IMR-90 (cell line): Measurements from ENCODE around the gene TTBK2.

Experiments used
- BHLHE40 ChIP-seq: fragments of 150-350 bp; IDR thresholded peaks from 2 replicates; pipeline ENCODE4 v1.6.1; 2016; ENCODE audit warnings: mild to moderate bottlenecking, low read depth, low read length
- CEBPB ChIP-seq: IDR thresholded peaks from 2 replicates; pipeline ENCODE4 v1.6.1; 2012; ENCODE audit warnings: low read depth, low read length, improper control_type of control experiment
- CTCF ChIP-seq: conservative IDR thresholded peaks from 2 replicates; pipeline ENCODE4 v1.5.1; 2012; ENCODE audit warnings: mild to moderate bottlenecking, low read depth, low read length, improper control_type of control experiment
- FOS ChIP-seq: fragments of 150-350 bp; IDR thresholded peaks from 2 replicates; pipeline ENCODE4 v1.6.1; 2016; ENCODE audit warnings: low read depth, low read length
- MAFK ChIP-seq: IDR thresholded peaks from 2 replicates; pipeline ENCODE4 v1.6.1; 2012; ENCODE audit warnings: low read depth, low read length, improper control_type of control experiment
- MXI1 ChIP-seq: IDR thresholded peaks from 2 replicates; pipeline ENCODE4 v1.6.1; 2012; ENCODE audit warnings: low read depth, mild to moderate bottlenecking, low read length, moderate library complexity, borderline replicate concordance
- NFE2L2 ChIP-seq: fragments of 150-350 bp; IDR thresholded peaks from 2 replicates; pipeline ENCODE4 v1.6.1; 2016; ENCODE audit warnings: low read depth, mild to moderate bottlenecking, low read length
- POLR2A ChIP-seq: IDR thresholded peaks from 2 replicates; pipeline ENCODE4 v1.6.1; 2012; ENCODE audit warnings: mild to moderate bottlenecking, low read depth, low read length
- RAD21 ChIP-seq: IDR thresholded peaks from 2 replicates; pipeline ENCODE4 v1.6.1; 2012; ENCODE audit warnings: low read length, improper control_type of control experiment
- SMC3 ChIP-seq: fragments of 150-350 bp; IDR thresholded peaks from 2 replicates; pipeline ENCODE4 v1.6.1; 2016; ENCODE audit warnings: low read depth, mild to moderate bottlenecking, antibody characterized with exemption, low read length, moderate library complexity
- TF ChIP-seq, protein P1 (sequence below): fragments of 150-350 bp; IDR thresholded peaks from 2 replicates; pipeline ENCODE4 v1.6.1; 2017; ENCODE audit warnings: mild to moderate bottlenecking, antibody characterized with exemption, low read length, low read depth

DNA sequence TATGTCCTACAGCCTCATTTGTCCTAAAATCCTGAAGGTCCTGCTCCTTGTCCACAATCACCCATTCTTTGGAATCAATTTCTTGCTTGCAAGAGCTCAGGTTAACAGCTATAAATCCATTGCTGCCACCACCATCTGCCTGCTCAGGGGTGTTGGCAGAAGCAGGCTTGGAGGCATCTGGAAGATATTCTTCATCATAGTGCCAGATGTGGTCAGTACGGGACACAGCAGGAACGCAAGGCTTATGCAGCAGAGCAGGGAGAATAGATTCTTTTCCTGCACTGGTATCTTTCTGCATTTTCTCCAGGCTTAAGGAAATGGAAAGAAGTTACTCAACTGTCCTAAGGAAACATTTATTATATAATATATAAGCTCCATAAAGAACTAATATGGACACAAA, 145.2 kb downstream of the TTBK2 start:
- TF ChIP-seq POLR2A (no peak), CTCF (no peak), SMC3 (no peak), FOS (no peak), NFE2L2 (no peak), CEBPB (no peak), MAFK (no peak), BHLHE40 (no peak), MXI1 (no peak), RAD21 (no peak)
- TF ChIP-seq, protein P1, sequence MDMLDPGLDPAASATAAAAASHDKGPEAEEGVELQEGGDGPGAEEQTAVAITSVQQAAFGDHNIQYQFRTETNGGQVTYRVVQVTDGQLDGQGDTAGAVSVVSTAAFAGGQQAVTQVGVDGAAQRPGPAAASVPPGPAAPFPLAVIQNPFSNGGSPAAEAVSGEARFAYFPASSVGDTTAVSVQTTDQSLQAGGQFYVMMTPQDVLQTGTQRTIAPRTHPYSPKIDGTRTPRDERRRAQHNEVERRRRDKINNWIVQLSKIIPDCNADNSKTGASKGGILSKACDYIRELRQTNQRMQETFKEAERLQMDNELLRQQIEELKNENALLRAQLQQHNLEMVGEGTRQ: no peak
